ENCODE data around the gene HHAT.
A peak's percentile ranks its signal among the peaks of the same experiment; 100 is the strongest.

Gene HHAT

GRCh38 chr1:210299501-210299900 lies 29.2 kb upstream of the HHAT start:
- H3K4me3 ChIP-seq (ENCODE audit: low read depth, low read length) = no peak overlapping the region
- DNase-seq (ENCODE audit: low read depth, low spot score) = no peak
- in situ Hi-C loops (cut with HindIII; ENCODE audit: low sequenced_read_pairs) = no loop called here
- TF ChIP-seq CTCF (IDR thresholded peaks at IDR 0.05; ENCODE audit: low read depth, low read length) = no peak

- no peak for DNase-seq (ENCODE audit: low read depth, low spot score)
- in situ Hi-C loops (cut with HindIII; ENCODE audit: low sequenced_read_pairs) = no loop called here
- TF ChIP-seq CTCF (IDR thresholded peaks at IDR 0.05; ENCODE audit: low read depth, low read length) = no peak
- no peak overlapping the region for H3K4me3 ChIP-seq (ENCODE audit: low read depth, low read length)
Measured at GRCh38 chr1:210300923-210301614, 27.6 kb upstream of the HHAT start.

- DNase-seq (ENCODE audit: low read depth, low spot score) = peak; percentile 24
- no peak for TF ChIP-seq CTCF (IDR thresholded peaks at IDR 0.05; ENCODE audit: low read depth, low read length)
- no peak overlapping the region for H3K4me3 ChIP-seq (ENCODE audit: low read depth, low read length)
- in situ Hi-C loops (cut with HindIII; ENCODE audit: low sequenced_read_pairs) = no loop called here
Measured at GRCh38 chr1:210301615-210302000, 27.1 kb upstream of the HHAT start.

- no peak for TF ChIP-seq CTCF (IDR thresholded peaks at IDR 0.05; ENCODE audit: low read depth, low read length)
- in situ Hi-C loops (cut with HindIII; ENCODE audit: low sequenced_read_pairs) = no loop called here
- H3K4me3 ChIP-seq (ENCODE audit: low read depth, low read length) = no peak overlapping the region
- no peak for DNase-seq (ENCODE audit: low read depth, low spot score)
Measured at GRCh38 chr1:210302501-210302900, 26.2 kb upstream of the HHAT start.

GRCh38 chr1:210303391-210303790 lies 25.3 kb upstream of the HHAT start:
- no peak for TF ChIP-seq CTCF (IDR thresholded peaks at IDR 0.05; ENCODE audit: low read depth, low read length)
- in situ Hi-C loops (cut with HindIII; ENCODE audit: low sequenced_read_pairs) = no loop called here
- H3K4me3 ChIP-seq (ENCODE audit: low read depth, low read length) = no peak overlapping the region
- no peak for DNase-seq (ENCODE audit: low read depth, low spot score)

GRCh38 chr1:210310562-210311153 lies 18.0 kb upstream of the HHAT start:
- in situ Hi-C loops (cut with HindIII; ENCODE audit: low sequenced_read_pairs) = no loop called here
- no peak overlapping the region for H3K4me3 ChIP-seq (ENCODE audit: low read depth, low read length)
- DNase-seq (ENCODE audit: low read depth, low spot score) = no peak
- TF ChIP-seq CTCF (IDR thresholded peaks at IDR 0.05; ENCODE audit: low read depth, low read length) = no peak
